ENCODE data around the gene THAP4. TPM values are rescaled to one million over a fixed set of nuclear protein-coding genes. Genes with fewer than 3 reads are reported as not detected.

Gene THAP4
- total and polyA plus RNA-seq, 2 of the 13 experiments (the other 11 are each of a cell fraction or from before 2014, with no cell fraction given) = 59.7 to 75.7 TPM

- TF ChIP-seq ZNF280B (CRISPR knock-in tag; IDR thresholded peaks at IDR 0.05; ENCODE audit: borderline replicate concordance) (0 out of 2 replicates have a peak, but pooled peaks have one; percentile 28), ZBTB42 (CRISPR knock-in tag; IDR thresholded peaks at IDR 0.05) (no peak), RARG (CRISPR knock-in tag; IDR thresholded peaks at IDR 0.05; ENCODE audit: low read depth) (no peak), ZNF451 (CRISPR knock-in tag; IDR thresholded peaks at IDR 0.05) (0 out of 2 replicates have a peak, but pooled peaks have one; percentile 66), ZNF180 (CRISPR knock-in tag; IDR thresholded peaks at IDR 0.05; ENCODE audit: borderline replicate concordance, low read depth) (no peak), ZNF281 (CRISPR knock-in tag; IDR thresholded peaks at IDR 0.05; ENCODE audit: borderline replicate concordance) (0 out of 2 replicates have a peak, but pooled peaks have one; percentile 8), ZNF616 (CRISPR knock-in tag; IDR thresholded peaks at IDR 0.05; ENCODE audit: low read depth) (peak; percentile 12; the same call in 1 of the 2 replicates), ARID4A (CRISPR knock-in tag; IDR thresholded peaks at IDR 0.05; ENCODE audit: borderline replicate concordance) (peak; percentile 60; the same call in 1 of the 2 replicates), ZNF205 (CRISPR knock-in tag; IDR thresholded peaks at IDR 0.05) (peak; percentile 26; the same call in 1 of the 2 replicates), DR1 (CRISPR knock-in tag; IDR thresholded peaks at IDR 0.05) (peak; percentile 73), PBX2 (CRISPR knock-in tag; IDR thresholded peaks at IDR 0.05) (no peak), ZNF879 (CRISPR knock-in tag; IDR thresholded peaks at IDR 0.05) (no peak), AHR (CRISPR knock-in tag; IDR thresholded peaks at IDR 0.05) (peak; percentile 21; the same call in 1 of the 2 replicates), ATM (IDR thresholded peaks at IDR 0.05; ENCODE audit: borderline replicate concordance) (no peak), RELA (CRISPR knock-in tag; IDR thresholded peaks at IDR 0.05) (peak; percentile 38; the same call in 1 of the 2 replicates), ZBTB43 (CRISPR knock-in tag; conservative IDR thresholded peaks at IDR 0.05) (no peak)
Observed at GRCh38 chr2:241558532-241559322, 78.2 kb downstream of the THAP4 start, which contains the start of gene BOK (continued).
